ENCODE results near the gene ASCC1. TPM values are rescaled to one million over a fixed set of nuclear protein-coding genes. Genes with fewer than 3 reads are reported as not detected.
A peak's percentile ranks its signal among the peaks of the same experiment; 100 is the strongest.

Gene ASCC1
- total and polyA plus RNA-seq, 2 of the 13 experiments (the other 11 are each of a cell fraction or from before 2014, with no cell fraction given) = 21.6 to 30.1 TPM

- TF ChIP-seq YEATS4 (CRISPR knock-in tag; IDR thresholded peaks at IDR 0.05; ENCODE audit: borderline replicate concordance) (peak; percentile 62; the same call in 1 of the 2 replicates), ZFP82 (CRISPR knock-in tag; IDR thresholded peaks at IDR 0.05; ENCODE audit: borderline replicate concordance) (0 out of 2 replicates have a peak, but pooled peaks have one; percentile 32), DDIT3 (CRISPR knock-in tag; IDR thresholded peaks at IDR 0.05) (no peak), KDM3A (CRISPR knock-in tag; IDR thresholded peaks at IDR 0.05; ENCODE audit: low read depth) (no peak), GLMP (CRISPR knock-in tag; IDR thresholded peaks at IDR 0.05; ENCODE audit: borderline replicate concordance) (no peak), ZNF276 (CRISPR knock-in tag; IDR thresholded peaks at IDR 0.05; ENCODE audit: low read depth) (peak; percentile 73; the same call in 1 of the 2 replicates), EHMT2 (IDR thresholded peaks at IDR 0.05; ENCODE audit: borderline replicate concordance, low read depth, low read length) (no peak), ZNF788 (CRISPR knock-in tag; IDR thresholded peaks at IDR 0.05; ENCODE audit: borderline replicate concordance) (peak; percentile 74; the same call in 1 of the 2 replicates), CSRNP2 (CRISPR knock-in tag; conservative IDR thresholded peaks at IDR 0.05; ENCODE audit: low read depth) (no peak), ZBTB39 (CRISPR knock-in tag; IDR thresholded peaks at IDR 0.05) (no peak), ZNF891 (CRISPR knock-in tag; IDR thresholded peaks at IDR 0.05) (no peak), ZBED4 (CRISPR knock-in tag; IDR thresholded peaks at IDR 0.05; ENCODE audit: borderline replicate concordance) (no peak), ZNF691 (CRISPR knock-in tag; IDR thresholded peaks at IDR 0.05; ENCODE audit: borderline replicate concordance, low read depth) (no peak), ZNF703 (CRISPR knock-in tag; IDR thresholded peaks at IDR 0.05; ENCODE audit: borderline replicate concordance) (no peak), KLF15 (CRISPR knock-in tag; IDR thresholded peaks at IDR 0.05; ENCODE audit: borderline replicate concordance) (no peak)
Observed at GRCh38 chr10:72248468-72249151, 32.5 kb upstream of the ASCC1 start (continued).

Measured in HepG2 (cell line).